ENCODE results near the gene ZNF469. TPM values are rescaled to one million over a fixed set of nuclear protein-coding genes. Genes with fewer than 3 reads are reported as not detected.

ZNF469 gene
- total and polyA plus RNA-seq, 2 donors (not counting 3 experiments of a cell fraction or from before 2014, with no cell fraction given), result 0.90 to 5.7 TPM

GRCh38 chr16:88374736-88375135 is 8.0 kb upstream of the ZNF469 start:
- no peak overlapping the region for H2AFZ ChIP-seq (ENCODE audit: low read depth, low read length)
- no peaks in the 10 kb centered on the region for H3K27me3 ChIP-seq (ENCODE audit: control insufficient read depth in 2 of 2, insufficient read depth in 2 of 2, low read length in 2 of 2)
- no peak overlapping the region for H3K4me3 ChIP-seq (replicated peaks in 1 of 3; ENCODE audit: insufficient read depth in 1 of 3, low read depth in 1 of 3, low read length in 3 of 3)
- intact Hi-C loops (cut with micrococcal nuclease) (no loop called here), dilution Hi-C loops (cut with MboI; ENCODE audit: extremely low pct_ligation_motif_present, low sequenced_read_pairs) (no loop called here)
- ChIA-PET CTCF (no interaction called here), POLR2A (no interaction called here)
- H3K9me3 ChIP-seq (replicated peaks; ENCODE audit: control insufficient read depth, insufficient read depth, low read length), result no peaks in the 10 kb centered on the region
- H3K9ac ChIP-seq (replicated peaks; ENCODE audit: extremely low read depth, insufficient read depth, low read length), result no peak overlapping the region
- H4K20me1 ChIP-seq (replicated peaks; ENCODE audit: control insufficient read depth, extremely low read depth, insufficient read depth, low read length), result no peaks in the 10 kb centered on the region
- H3K4me2 ChIP-seq (ENCODE audit: insufficient read depth, low read length), result no peak overlapping the region
- BruUV-seq (replicated peaks), result no TSS peak
- H3K4me1 ChIP-seq (ENCODE audit: control insufficient read depth, extremely low read depth, insufficient read depth, low read length), result no peaks in the 10 kb centered on the region
- no peaks in the 10 kb centered on the region for H3K9me1 ChIP-seq (replicated peaks; ENCODE audit: control insufficient read depth, extremely low read depth, insufficient read depth, low read length)
- H3K36me3 ChIP-seq (ENCODE audit: control insufficient read depth in 2 of 2, extremely low read depth in 1 of 2, insufficient read depth in 2 of 2, low read length in 2 of 2), result no peaks in the 10 kb centered on the region
- DNase-seq (ENCODE audit: low read depth, low spot score) (no peak), FAIRE-seq (no peak)
- H3K27ac ChIP-seq (ENCODE audit: insufficient read depth, low read depth, low read length), result no peak overlapping the region
- no peak for TF ChIP-seq MAX (IDR thresholded peaks at IDR 0.05; ENCODE audit: insufficient read depth, insufficient read length)
- TF ChIP-seq EZH2 (IDR thresholded peaks at IDR 0.05; ENCODE audit: borderline replicate concordance, low read depth, low read length, severe bottlenecking), result no peak
- TF ChIP-seq POLR2AphosphoS5 (IDR thresholded peaks at IDR 0.05; ENCODE audit: insufficient read depth, low read depth, low read length), result no peak
- TF ChIP-seq CTCF (IDR thresholded peaks at IDR 0.05; ENCODE audit: extremely low read depth in 1 of 2, insufficient read depth in 1 of 2, low read depth in 1 of 2, low read length in 2 of 2), result no peak
- H3K79me2 ChIP-seq (ENCODE audit: control insufficient read depth, insufficient read depth, low read length), result no peaks in the 10 kb centered on the region

- Histone ChIP-seq H3K9me3 (replicated peaks; ENCODE audit: control insufficient read depth, insufficient read depth, low read length) (no peaks in the 10 kb centered on the region), H3K27ac (ENCODE audit: insufficient read depth, low read depth, low read length) (no peak overlapping the region), H3K4me1 (ENCODE audit: control insufficient read depth, extremely low read depth, insufficient read depth, low read length) (no peaks in the 10 kb centered on the region), H3K36me3 (ENCODE audit: control insufficient read depth in 2 of 2, extremely low read depth in 1 of 2, insufficient read depth in 2 of 2, low read length in 2 of 2) (no peaks in the 10 kb centered on the region), H3K4me2 (ENCODE audit: insufficient read depth, low read length) (no peak overlapping the region), H2AFZ (ENCODE audit: low read depth, low read length) (no peak overlapping the region), H3K79me2 (ENCODE audit: control insufficient read depth, insufficient read depth, low read length) (no peaks in the 10 kb centered on the region), H3K27me3 (ENCODE audit: control insufficient read depth in 2 of 2, insufficient read depth in 2 of 2, low read length in 2 of 2) (no peaks in the 10 kb centered on the region), H3K4me3 (replicated peaks in 1 of 3; ENCODE audit: insufficient read depth in 1 of 3, low read depth in 1 of 3, low read length in 3 of 3) (no peak overlapping the region), H3K9ac (replicated peaks; ENCODE audit: extremely low read depth, insufficient read depth, low read length) (no peak overlapping the region), H3K9me1 (replicated peaks; ENCODE audit: control insufficient read depth, extremely low read depth, insufficient read depth, low read length) (no peaks in the 10 kb centered on the region), H4K20me1 (replicated peaks; ENCODE audit: control insufficient read depth, extremely low read depth, insufficient read depth, low read length) (no peaks in the 10 kb centered on the region)
- DNase-seq (ENCODE audit: low read depth, low spot score) (no peak), FAIRE-seq (no peak)
- BruUV-seq (replicated peaks), result no TSS peak
- intact Hi-C loops (cut with micrococcal nuclease) (no loop called here), dilution Hi-C loops (cut with MboI; ENCODE audit: extremely low pct_ligation_motif_present, low sequenced_read_pairs) (no loop called here)
- TF ChIP-seq GATA2 (IDR thresholded peaks at IDR 0.05; ENCODE audit: insufficient read depth, insufficient read length, low read depth, low read length), result no peak
- no peak for TF ChIP-seq POLR2A (IDR thresholded peaks at IDR 0.05; ENCODE audit: low read depth, low read length)
- no peak for TF ChIP-seq JUN (IDR thresholded peaks at IDR 0.05; ENCODE audit: borderline replicate concordance, insufficient read depth, insufficient read length, low read depth)
- no peak for TF ChIP-seq CTCF (IDR thresholded peaks at IDR 0.05; ENCODE audit: extremely low read depth in 1 of 2, insufficient read depth in 1 of 2, low read depth in 1 of 2, low read length in 2 of 2)
- no peak for TF ChIP-seq MAX (IDR thresholded peaks at IDR 0.05; ENCODE audit: insufficient read depth, insufficient read length)
- no peak for TF ChIP-seq FOS (IDR thresholded peaks at IDR 0.05; ENCODE audit: borderline replicate concordance, insufficient read depth, low read length)
- no peak for TF ChIP-seq MYC (IDR thresholded peaks at IDR 0.05; ENCODE audit: low read depth, low read length)
- no peak for TF ChIP-seq POLR2AphosphoS5 (IDR thresholded peaks at IDR 0.05; ENCODE audit: insufficient read depth, low read depth, low read length)
- TF ChIP-seq EZH2 (IDR thresholded peaks at IDR 0.05; ENCODE audit: borderline replicate concordance, low read depth, low read length, severe bottlenecking), result no peak
- POLR2A ChIA-PET, result no interaction called here
- CTCF ChIA-PET, result no interaction called here
Measured at GRCh38 chr16:88375236-88375975, 7.4 kb upstream of the ZNF469 start.
